Skeletal muscle tissue (tissue), 4 donors: ENCODE measurements around the gene RNF38. TPM values are rescaled to one million over a fixed set of nuclear protein-coding genes. Genes with fewer than 3 reads are reported as not detected.
"Not testable (repeated sequence)": the region's sequence is repeated elsewhere in the genome, so short reads cannot be mapped to it uniquely, and the experiment has no call there.

Experiments used
- H3K27ac ChIP-seq: one replicate; pipeline ENCODE4 v1.7.0; 2013; ENCODE audit warnings: mild to moderate bottlenecking, low read depth, low read length, inconsistent platforms
- H3K27me3 ChIP-seq, 3 donors: one replicate each; pipeline ENCODE4 v1.7.0; 2013; ENCODE audit warnings: low read length in 3 of 3; ENCODE audit not compliant: control insufficient read depth in 3 of 3, insufficient read depth in 3 of 3
- H3K36me3 ChIP-seq, 3 donors: one replicate each; pipeline ENCODE4 v1.7.0; 2013; ENCODE audit warnings: low read length in 3 of 3; ENCODE audit not compliant: control insufficient read depth in 3 of 3, insufficient read depth in 3 of 3
- H3K4me1 ChIP-seq, 3 donors: one replicate each; pipeline ENCODE4 v1.7.0; 2013; ENCODE audit warnings: low read length in 3 of 3, mild to moderate bottlenecking in 3 of 3; ENCODE audit not compliant: control insufficient read depth in 3 of 3, insufficient read depth in 3 of 3
- H3K4me3 ChIP-seq, 3 donors: one replicate each; pipeline ENCODE4 v1.7.0; 2013; ENCODE audit warnings: low read length in 3 of 3
- H3K9ac ChIP-seq, 3 donors: one replicate each; pipeline ENCODE4 v1.7.0; 2013; ENCODE audit warnings: low read length in 3 of 3, mild to moderate bottlenecking in 3 of 3, moderate library complexity in 2 of 3, low read depth in 1 of 3
- H3K9me3 ChIP-seq, 3 donors: one replicate each; pipeline ENCODE4 v1.7.0; 2013; ENCODE audit warnings: low read length in 3 of 3; ENCODE audit not compliant: control insufficient read depth in 3 of 3
- total RNA-seq: library from RNA; depleted of rRNA; stranded (reverse); fragments of >200 nt; gene quantifications from one replicate; pipeline ENCODE4 v1.2.3, GENCODE V29; 2014
- donor health status: Osteomylitis.

RNF38 gene
- total RNA-seq: 16.7 TPM

- peak within 1 kb of the TSS; percentile 82 to 87 (median 84) for H3K4me3 ChIP-seq
- H3K9me3 ChIP-seq: no peaks in the 10 kb centered on the region
- no peaks in the 10 kb centered on the region for H3K27me3 ChIP-seq
- peak within 1 kb of the TSS; percentile 87 for H3K27ac ChIP-seq
- peaks cover 13 to 23% (median 21%) of the 10 kb centered on the region in 3 donors for H3K4me1 ChIP-seq
- H3K9ac ChIP-seq: peak within 1 kb of the TSS; percentile 82 to 88 (median 83)
- H3K36me3 ChIP-seq: no peaks in the 10 kb centered on the region
Observed at GRCh38 chr9:36399980-36400331, at the start of gene RNF38. TSS of gene RNF38 (minus strand) at chr9:36400269. CDS start at chr9:36400108, 161 bp downstream.

GRCh38 chr9:36448555-36448954 is 48.5 kb upstream of the RNF38 start:
- not testable (repeated sequence) for H3K36me3 ChIP-seq, H3K27me3 ChIP-seq, H3K9ac ChIP-seq, H3K27ac ChIP-seq, H3K9me3 ChIP-seq, H3K4me3 ChIP-seq, H3K4me1 ChIP-seq

GRCh38 chr9:36448017-36448416 is 47.9 kb upstream of the RNF38 start:
- Histone ChIP-seq H3K27ac (no peak overlapping the region), H3K9ac (no peak overlapping the region), H3K36me3 (no peaks in the 10 kb centered on the region), H3K27me3 (no peaks in the 10 kb centered on the region), H3K9me3 (no peaks in the 10 kb centered on the region), H3K4me3 (no peak overlapping the region), H3K4me1 (peaks cover 0 to 2% (median 0%) of the 10 kb centered on the region in 3 donors)

GRCh38 chr9:36446678-36447077 is 46.6 kb upstream of the RNF38 start:
- not testable (repeated sequence) for H3K4me3 ChIP-seq, H3K27me3 ChIP-seq, H3K4me1 ChIP-seq, H3K36me3 ChIP-seq, H3K9me3 ChIP-seq, H3K9ac ChIP-seq, H3K27ac ChIP-seq

GRCh38 chr9:36445800-36446361 is 45.8 kb upstream of the RNF38 start:
- no peak overlapping the region for H3K27ac ChIP-seq
- no peaks in the 10 kb centered on the region for H3K9me3 ChIP-seq
- no peaks in the 10 kb centered on the region for H3K36me3 ChIP-seq
- no peaks in the 10 kb centered on the region for H3K27me3 ChIP-seq
- H3K4me1 ChIP-seq: peaks cover 0 to 2% (median 0%) of the 10 kb centered on the region in 3 donors
- H3K9ac ChIP-seq: peak overlapping the region in 1 of 3 donors; percentile 20
- H3K4me3 ChIP-seq: no peak overlapping the region

GRCh38 chr9:36444203-36444602 is 44.1 kb upstream of the RNF38 start:
- no peak overlapping the region for H3K4me3 ChIP-seq
- H3K27me3 ChIP-seq: no peaks in the 10 kb centered on the region
- no peak overlapping the region for H3K9ac ChIP-seq
- peaks cover 0 to 2% (median 0%) of the 10 kb centered on the region in 3 donors for H3K4me1 ChIP-seq
- no peaks in the 10 kb centered on the region for H3K36me3 ChIP-seq
- no peaks in the 10 kb centered on the region for H3K9me3 ChIP-seq
- no peak overlapping the region for H3K27ac ChIP-seq

- Histone ChIP-seq H3K9ac (no peak overlapping the region), H3K9me3 (no peaks in the 10 kb centered on the region), H3K4me1 (peaks cover 0 to 2% (median 0%) of the 10 kb centered on the region in 3 donors), H3K27me3 (no peaks in the 10 kb centered on the region), H3K4me3 (no peak overlapping the region), H3K36me3 (no peaks in the 10 kb centered on the region), H3K27ac (no peak overlapping the region)
Observed at GRCh38 chr9:36443581-36443980, 43.5 kb upstream of the RNF38 start.

GRCh38 chr9:36442710-36443109 is 42.6 kb upstream of the RNF38 start:
- H3K9ac ChIP-seq: no peak overlapping the region
- H3K9me3 ChIP-seq: no peaks in the 10 kb centered on the region
- H3K4me3 ChIP-seq: no peak overlapping the region
- H3K27me3 ChIP-seq: no peaks in the 10 kb centered on the region
- H3K4me1 ChIP-seq: peaks cover 0 to 2% (median 0%) of the 10 kb centered on the region in 3 donors
- H3K27ac ChIP-seq: no peak overlapping the region
- H3K36me3 ChIP-seq: no peaks in the 10 kb centered on the region

- Histone ChIP-seq H3K9me3 (no peaks in the 10 kb centered on the region), H3K36me3 (no peaks in the 10 kb centered on the region), H3K9ac (no peak overlapping the region), H3K27ac (no peak overlapping the region), H3K27me3 (no peaks in the 10 kb centered on the region), H3K4me1 (peaks cover 0 to 2% (median 0%) of the 10 kb centered on the region in 3 donors), H3K4me3 (no peak overlapping the region)
Observed at GRCh38 chr9:36441966-36442365, 41.9 kb upstream of the RNF38 start.

- Histone ChIP-seq H3K27me3 (no peaks in the 10 kb centered on the region), H3K36me3 (no peaks in the 10 kb centered on the region), H3K4me3 (no peak overlapping the region), H3K9ac (no peak overlapping the region), H3K4me1 (no peaks in the 10 kb centered on the region), H3K9me3 (no peaks in the 10 kb centered on the region), H3K27ac (no peak overlapping the region)
Observed at GRCh38 chr9:36438536-36439236, 38.6 kb upstream of the RNF38 start.
